WTC11 (cell line): ENCODE results near the gene RAET1G. TPM values are rescaled to one million over a fixed set of nuclear protein-coding genes. Genes with fewer than 3 reads are reported as not detected.

Experiments
- ATAC-seq: fragments of 200-7000 bp; cut with Tn5 transposase; 2 replicates; pipeline ENCODE4 v1.10.0; 2021; ENCODE audit warnings: mild to moderate bottlenecking, moderate library complexity
- CTCF ChIA-PET: fragments of 300-600 bp; sonication (Branson Sonifier 250); formaldehyde crosslinking; loops from one replicate; lab custom pipeline; 2021; ENCODE audit warnings: antibody characterized with exemption; lab: Charles Lee
- POLR2A ChIA-PET: fragments of 350-600 bp; sonication (Branson Sonifier 250); formaldehyde crosslinking; loops from one replicate; lab custom pipeline; 2021; ENCODE audit warnings: antibody characterized with exemption; lab: Charles Lee
- DNase-seq: peaks from one replicate; pipeline ENCODE4 v3.0.0; 2021; ENCODE audit warnings: low spot score
- H3K27ac Mint-ChIP-seq: 2 replicates; pipeline ENCODE4 v1.8.0; 2021; ENCODE audit warnings: mixed read lengths
- H3K27me3 Mint-ChIP-seq: 2 replicates; pipeline ENCODE4 v1.8.0; 2021; ENCODE audit warnings: low read depth, mild to moderate bottlenecking, moderate library complexity, mixed read lengths
- H3K36me3 Mint-ChIP-seq: 2 replicates; pipeline ENCODE4 v1.8.0; 2021; ENCODE audit warnings: mixed read lengths
- H3K4me1 Mint-ChIP-seq: 2 replicates; pipeline ENCODE4 v1.8.0; 2022; ENCODE audit warnings: mixed read lengths
- H3K4me3 Mint-ChIP-seq: 2 replicates; pipeline ENCODE4 v1.8.0; 2021; ENCODE audit warnings: mild to moderate bottlenecking, moderate library complexity, mixed read lengths
- H3K9me3 Mint-ChIP-seq: 2 replicates; pipeline ENCODE4 v1.8.0; 2021; ENCODE audit warnings: mixed read lengths
- ELF4 ChIP-seq: sonication (generic); formaldehyde crosslinking; IDR thresholded peaks from 2 replicates; pipeline ENCODE4 v1.8.1; 2022; ENCODE audit warnings: low read depth, mild to moderate bottlenecking, moderate library complexity, missing genetic modification reagents
- ESRRA ChIP-seq: sonication (generic); formaldehyde crosslinking; IDR thresholded peaks from 2 replicates; pipeline ENCODE4 v1.8.1; 2022; ENCODE audit warnings: mild to moderate bottlenecking, missing genetic modification reagents, borderline replicate concordance
- FOXP1 ChIP-seq: sonication (generic); formaldehyde crosslinking; IDR thresholded peaks from 2 replicates; pipeline ENCODE4 v1.8.0; 2022; ENCODE audit warnings: missing genetic modification reagents, mild to moderate bottlenecking, moderate library complexity, borderline replicate concordance
- GRHL2 ChIP-seq: fragments of 250-450 bp; sonication (Bioruptor Pico); IDR thresholded peaks from 2 replicates; pipeline ENCODE4 v1.8.0; 2022; ENCODE audit warnings: mild to moderate bottlenecking, moderate library complexity; ENCODE audit not compliant: insufficient replicate concordance, severe bottlenecking
- HMGA2 ChIP-seq: fragments of 250-450 bp; sonication (Bioruptor Pico); IDR thresholded peaks from 2 replicates; pipeline ENCODE4 v1.4.0; 2021; ENCODE audit warnings: mild to moderate bottlenecking, moderate library complexity
- KAT7 ChIP-seq: sonication (generic); formaldehyde crosslinking; IDR thresholded peaks from 2 replicates; pipeline ENCODE4 v1.8.1; 2023; ENCODE audit warnings: missing genetic modification reagents, mild to moderate bottlenecking, borderline replicate concordance
- NFATC4 ChIP-seq: fragments of 250-450 bp; sonication (Bioruptor Pico); IDR thresholded peaks from 2 replicates; pipeline ENCODE4 v1.9.0; 2021; ENCODE audit warnings: mild to moderate bottlenecking
- NR2C2 ChIP-seq: sonication (generic); formaldehyde crosslinking; IDR thresholded peaks from 2 replicates; pipeline ENCODE4 v1.8.0; 2022; ENCODE audit warnings: mild to moderate bottlenecking, missing genetic modification reagents
- RELA ChIP-seq: sonication (generic); formaldehyde crosslinking; IDR thresholded peaks from 2 replicates; pipeline ENCODE4 v1.8.1; 2022; ENCODE audit warnings: missing genetic modification reagents, mild to moderate bottlenecking, borderline replicate concordance
- SMAD3 ChIP-seq: sonication (generic); formaldehyde crosslinking; IDR thresholded peaks from 2 replicates; pipeline ENCODE4 v1.8.0; 2022; ENCODE audit warnings: missing genetic modification reagents, mild to moderate bottlenecking, borderline replicate concordance
- SMAD4 ChIP-seq: sonication (generic); formaldehyde crosslinking; IDR thresholded peaks from 2 replicates; pipeline ENCODE4 v1.8.0; 2022; ENCODE audit warnings: mild to moderate bottlenecking, missing genetic modification reagents
- TEAD4 ChIP-seq: sonication (generic); formaldehyde crosslinking; IDR thresholded peaks from 2 replicates; pipeline ENCODE4 v1.8.0; 2022; ENCODE audit warnings: mild to moderate bottlenecking, missing genetic modification reagents
- ZBTB43 ChIP-seq: sonication (generic); formaldehyde crosslinking; IDR thresholded peaks from 2 replicates; pipeline ENCODE4 v1.8.1; 2023; ENCODE audit warnings: mild to moderate bottlenecking, missing genetic modification reagents
- ZNF121 ChIP-seq: sonication (generic); formaldehyde crosslinking; IDR thresholded peaks from 2 replicates; pipeline ENCODE4 v1.8.0; 2023; ENCODE audit warnings: missing genetic modification reagents
- ZNF232 ChIP-seq: sonication (generic); formaldehyde crosslinking; IDR thresholded peaks from 2 replicates; pipeline ENCODE4 v1.8.0; 2022; ENCODE audit warnings: mild to moderate bottlenecking, missing genetic modification reagents
- ZNF281 ChIP-seq: sonication (generic); formaldehyde crosslinking; IDR thresholded peaks from 2 replicates; pipeline ENCODE4 v1.8.0; 2023; ENCODE audit warnings: mild to moderate bottlenecking, missing genetic modification reagents
- ZNF396 ChIP-seq: fragments of 250-450 bp; sonication (Bioruptor Pico); IDR thresholded peaks from 2 replicates; pipeline ENCODE4 v1.8.0; 2021; ENCODE audit warnings: mild to moderate bottlenecking, moderate library complexity, borderline replicate concordance
- ZNF512 ChIP-seq: sonication (generic); formaldehyde crosslinking; IDR thresholded peaks from 2 replicates; pipeline ENCODE4 v1.8.1; 2022; ENCODE audit warnings: missing genetic modification reagents, borderline replicate concordance
- total RNA-seq: library from RNA; stranded (reverse); gene quantifications from 3 replicates; pipeline ENCODE4 v1.2.3, GENCODE V29; 2021
- TF ChIP-seq, protein P1 (sequence below): fragments of 250-450 bp; sonication (Bioruptor Pico); IDR thresholded peaks from 2 replicates; pipeline ENCODE4 v1.9.0; 2021; ENCODE audit warnings: mild to moderate bottlenecking
- TF ChIP-seq, protein P2 (sequence below): fragments of 250-450 bp; sonication (Bioruptor Pico); conservative IDR thresholded peaks from 2 replicates; pipeline ENCODE4 v1.9.0; 2021; ENCODE audit warnings: mild to moderate bottlenecking
- TF ChIP-seq, protein P3 (sequence below): fragments of 250-450 bp; sonication (Bioruptor Pico); IDR thresholded peaks from 2 replicates; pipeline ENCODE4 v1.9.0; 2021; ENCODE audit warnings: mild to moderate bottlenecking
- TF ChIP-seq, protein P4 (sequence below): fragments of 250-450 bp; sonication (Bioruptor Pico); IDR thresholded peaks from 2 replicates; pipeline ENCODE4 v1.8.0; 2021; ENCODE audit warnings: mild to moderate bottlenecking

RAET1G gene
- total RNA-seq, 1 experiment from 2014 or later: not detected

GRCh38 chr6:149922642-149923326, at the start of gene RAET1G (continued):
- TF ChIP-seq GRHL2 (CRISPR knock-in tag) (no peak), ESRRA (CRISPR knock-in tag) (no peak), KAT7 (CRISPR knock-in tag) (no peak), FOXP1 (0 out of 2 replicates have a peak, but pooled peaks have one; percentile 9), ZNF121 (CRISPR knock-in tag) (no peak), RELA (CRISPR knock-in tag) (no peak), ZNF232 (CRISPR knock-in tag) (no peak), ZBTB43 (no peak)
- TF ChIP-seq, protein P1, sequence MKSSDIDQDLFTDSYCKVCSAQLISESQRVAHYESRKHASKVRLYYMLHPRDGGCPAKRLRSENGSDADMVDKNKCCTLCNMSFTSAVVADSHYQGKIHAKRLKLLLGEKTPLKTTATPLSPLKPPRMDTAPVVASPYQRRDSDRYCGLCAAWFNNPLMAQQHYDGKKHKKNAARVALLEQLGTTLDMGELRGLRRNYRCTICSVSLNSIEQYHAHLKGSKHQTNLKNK (CRISPR knock-in tag): no peak

- peaks cover 5% of the 10 kb centered on the region; the same call in 1 of the 2 replicates for H3K36me3 Mint-ChIP-seq
- H3K4me1 Mint-ChIP-seq: peaks cover 13% of the 10 kb centered on the region
- ChIA-PET CTCF (no interaction called here), POLR2A (no interaction called here)
- H3K27ac Mint-ChIP-seq: no peak overlapping the region
- no peaks in the 10 kb centered on the region for H3K9me3 Mint-ChIP-seq
- H3K27me3 Mint-ChIP-seq: peaks cover 97% of the 10 kb centered on the region
- no peak overlapping the region for H3K4me3 Mint-ChIP-seq
- ATAC-seq: no peak
- DNase-seq: no peak
- TF ChIP-seq, protein P2, sequence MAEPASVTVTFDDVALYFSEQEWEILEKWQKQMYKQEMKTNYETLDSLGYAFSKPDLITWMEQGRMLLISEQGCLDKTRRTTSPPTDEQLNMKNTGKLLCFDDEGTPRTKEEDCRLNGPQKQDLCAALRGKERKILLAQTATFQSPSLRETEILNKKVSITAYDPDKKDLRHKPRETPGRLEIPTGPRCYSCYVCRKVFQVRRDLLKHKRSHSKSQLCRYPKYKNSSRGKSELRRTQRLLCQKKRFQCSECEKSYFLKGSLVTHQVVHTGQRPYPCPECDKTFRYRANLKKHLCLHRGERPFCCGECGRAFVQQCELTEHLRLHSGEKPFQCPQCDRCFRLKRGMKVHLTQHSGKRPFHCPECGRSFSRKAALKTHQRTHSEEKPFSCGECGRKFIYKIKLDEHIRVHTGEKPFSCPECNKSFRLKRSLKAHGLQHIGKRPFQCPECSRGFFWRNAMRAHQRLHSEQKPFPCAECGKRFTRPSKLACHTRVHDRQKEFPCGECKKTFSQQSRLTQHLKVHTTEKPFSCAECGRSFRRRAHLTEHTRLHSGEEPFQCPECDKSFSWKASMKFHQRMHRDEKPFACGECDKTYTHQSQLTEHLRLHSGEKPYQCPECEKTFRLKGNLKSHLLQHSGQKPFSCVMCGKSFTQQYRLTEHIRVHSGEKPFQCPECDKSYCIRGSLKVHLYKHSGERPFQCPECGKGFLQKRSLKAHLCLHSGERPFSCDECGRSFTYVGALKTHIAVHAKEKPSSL: no peak
- TF ChIP-seq NR2C2 (CRISPR knock-in tag) (no peak), ELF4 (CRISPR knock-in tag) (no peak), ZNF512 (CRISPR knock-in tag) (no peak), SMAD4 (no peak), TEAD4 (CRISPR knock-in tag) (no peak), SMAD3 (CRISPR knock-in tag) (no peak), ZNF281 (no peak), HMGA2 (no peak), ESRRA (CRISPR knock-in tag) (no peak), NFATC4 (CRISPR knock-in tag) (no peak), ZNF396 (CRISPR knock-in tag) (no peak)
- TF ChIP-seq, protein P3, sequence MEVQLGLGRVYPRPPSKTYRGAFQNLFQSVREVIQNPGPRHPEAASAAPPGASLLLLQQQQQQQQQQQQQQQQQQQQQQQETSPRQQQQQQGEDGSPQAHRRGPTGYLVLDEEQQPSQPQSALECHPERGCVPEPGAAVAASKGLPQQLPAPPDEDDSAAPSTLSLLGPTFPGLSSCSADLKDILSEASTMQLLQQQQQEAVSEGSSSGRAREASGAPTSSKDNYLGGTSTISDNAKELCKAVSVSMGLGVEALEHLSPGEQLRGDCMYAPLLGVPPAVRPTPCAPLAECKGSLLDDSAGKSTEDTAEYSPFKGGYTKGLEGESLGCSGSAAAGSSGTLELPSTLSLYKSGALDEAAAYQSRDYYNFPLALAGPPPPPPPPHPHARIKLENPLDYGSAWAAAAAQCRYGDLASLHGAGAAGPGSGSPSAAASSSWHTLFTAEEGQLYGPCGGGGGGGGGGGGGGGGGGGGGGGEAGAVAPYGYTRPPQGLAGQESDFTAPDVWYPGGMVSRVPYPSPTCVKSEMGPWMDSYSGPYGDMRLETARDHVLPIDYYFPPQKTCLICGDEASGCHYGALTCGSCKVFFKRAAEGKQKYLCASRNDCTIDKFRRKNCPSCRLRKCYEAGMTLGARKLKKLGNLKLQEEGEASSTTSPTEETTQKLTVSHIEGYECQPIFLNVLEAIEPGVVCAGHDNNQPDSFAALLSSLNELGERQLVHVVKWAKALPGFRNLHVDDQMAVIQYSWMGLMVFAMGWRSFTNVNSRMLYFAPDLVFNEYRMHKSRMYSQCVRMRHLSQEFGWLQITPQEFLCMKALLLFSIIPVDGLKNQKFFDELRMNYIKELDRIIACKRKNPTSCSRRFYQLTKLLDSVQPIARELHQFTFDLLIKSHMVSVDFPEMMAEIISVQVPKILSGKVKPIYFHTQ: no peak
- TF ChIP-seq, protein P4, sequence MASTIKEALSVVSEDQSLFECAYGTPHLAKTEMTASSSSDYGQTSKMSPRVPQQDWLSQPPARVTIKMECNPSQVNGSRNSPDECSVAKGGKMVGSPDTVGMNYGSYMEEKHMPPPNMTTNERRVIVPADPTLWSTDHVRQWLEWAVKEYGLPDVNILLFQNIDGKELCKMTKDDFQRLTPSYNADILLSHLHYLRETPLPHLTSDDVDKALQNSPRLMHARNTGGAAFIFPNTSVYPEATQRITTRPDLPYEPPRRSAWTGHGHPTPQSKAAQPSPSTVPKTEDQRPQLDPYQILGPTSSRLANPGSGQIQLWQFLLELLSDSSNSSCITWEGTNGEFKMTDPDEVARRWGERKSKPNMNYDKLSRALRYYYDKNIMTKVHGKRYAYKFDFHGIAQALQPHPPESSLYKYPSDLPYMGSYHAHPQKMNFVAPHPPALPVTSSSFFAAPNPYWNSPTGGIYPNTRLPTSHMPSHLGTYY (CRISPR knock-in tag): no peak
These were observed 46.7 kb upstream of the RAET1G start for GRCh38 chr6:149969635-149970034.
